HG02642 (cell line): Measurements from ENCODE around the gene FCSK.

Experiments
- ATAC-seq: cut with Tn5 transposase; IDR thresholded peaks from one replicate; pipeline ENCODE4 v1.9.1; 2021; ENCODE audit warnings: mild to moderate bottlenecking; ENCODE audit not compliant: unreplicated experiment, poor library complexity

Gene FCSK

GRCh38 chr16:70475054-70475871 lies 20.9 kb downstream of the FCSK start:
- ATAC-seq, result no peak

- peak; percentile 80 for ATAC-seq
Measured at GRCh38 chr16:70476272-70477020, 22.1 kb downstream of the FCSK start.

- no peak for ATAC-seq
Measured at GRCh38 chr16:70478169-70478568, 23.8 kb downstream of the FCSK start.

GRCh38 chr16:70478912-70479341 lies 24.5 kb downstream of the FCSK start:
- ATAC-seq, result no peak

- ATAC-seq, result no peak
Measured at GRCh38 chr16:70480127-70481105, 26.0 kb downstream of the FCSK start.

- ATAC-seq, result no peak
Measured at GRCh38 chr16:70481929-70482536, 27.6 kb downstream of the FCSK start.

- ATAC-seq, result no peak
Measured at GRCh38 chr16:70482624-70483023, 28.2 kb downstream of the FCSK start.

- no peak for ATAC-seq
Measured at GRCh38 chr16:70483426-70483825, 29.0 kb downstream of the FCSK start.

GRCh38 chr16:70484867-70485266 lies 30.5 kb downstream of the FCSK start:
- no peak for ATAC-seq

- ATAC-seq, result no peak
Measured at GRCh38 chr16:70490261-70490660, 35.9 kb downstream of the FCSK start.

- no peak for ATAC-seq
Measured at GRCh38 chr16:70493802-70494201, 39.4 kb downstream of the FCSK start.

- no peak for ATAC-seq
Measured at GRCh38 chr16:70494202-70494770, 39.9 kb downstream of the FCSK start.

GRCh38 chr16:70494777-70495176 lies 40.4 kb downstream of the FCSK start:
- ATAC-seq, result no peak

- ATAC-seq, result no peak
Measured at GRCh38 chr16:70495425-70496182, 41.2 kb downstream of the FCSK start.

- no peak for ATAC-seq
Measured at GRCh38 chr16:70496513-70496912, 42.1 kb downstream of the FCSK start.

- no peak for ATAC-seq
Measured at GRCh38 chr16:70508752-70509151, 54.4 kb downstream of the FCSK start.

- no peak for ATAC-seq
Measured at GRCh38 chr16:70510216-70510615, 55.8 kb downstream of the FCSK start.

- no peak for ATAC-seq
Measured at GRCh38 chr16:70511833-70512232, 57.4 kb downstream of the FCSK start.

GRCh38 chr16:70512456-70512855 lies 58.1 kb downstream of the FCSK start:
- no peak for ATAC-seq
